ENCODE measurements around the gene KRT78. TPM values are rescaled to one million over a fixed set of nuclear protein-coding genes. Genes with fewer than 3 reads are reported as not detected.

Gene KRT78
- total and polyA plus RNA-seq, 8 donors = 0.27 to 1.1 (median 0.45) TPM; not detected in 4

- ATAC-seq = no peak
These were observed 21.9 kb downstream of the KRT78 start for GRCh38 chr12:52826611-52827498.

DNA sequence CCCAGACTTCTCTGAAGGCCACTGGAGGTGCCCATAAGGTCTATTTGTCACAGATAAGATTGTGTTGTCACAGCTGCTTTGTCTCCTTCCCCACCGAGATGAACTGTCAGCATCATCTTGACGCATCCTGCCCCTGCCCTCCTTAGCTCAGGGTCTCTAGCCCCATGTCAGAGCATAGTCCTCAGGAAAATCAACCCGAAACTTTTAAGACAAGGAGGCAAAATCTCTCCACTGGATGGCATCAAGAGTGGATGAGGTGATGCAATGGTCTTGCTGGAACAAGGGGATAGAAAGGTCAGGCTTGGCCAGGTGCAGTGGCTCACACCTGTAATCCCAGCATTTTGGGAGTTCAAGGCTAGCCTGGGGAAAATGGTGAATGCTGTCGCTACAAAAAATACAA, 22.8 kb downstream of the KRT78 start:
- intact Hi-C loops (cut with DNase I) = no loop called here
- no peaks in the 10 kb centered on the region for H3K36me3 ChIP-seq
- H3K4me3 ChIP-seq = no peak overlapping the region
- DNase-seq (no peak), FAIRE-seq (no peak), ATAC-seq (no peak)
- no peak overlapping the region for H3K27ac ChIP-seq
- H3K27me3 ChIP-seq = no peaks in the 10 kb centered on the region
- WGBS, 2 donors = 64 to 67% methylated on average over 4 of the region's 4 CpGs
- H3K4me1 ChIP-seq = no peaks in the 10 kb centered on the region
- TF ChIP-seq, protein P1, sequence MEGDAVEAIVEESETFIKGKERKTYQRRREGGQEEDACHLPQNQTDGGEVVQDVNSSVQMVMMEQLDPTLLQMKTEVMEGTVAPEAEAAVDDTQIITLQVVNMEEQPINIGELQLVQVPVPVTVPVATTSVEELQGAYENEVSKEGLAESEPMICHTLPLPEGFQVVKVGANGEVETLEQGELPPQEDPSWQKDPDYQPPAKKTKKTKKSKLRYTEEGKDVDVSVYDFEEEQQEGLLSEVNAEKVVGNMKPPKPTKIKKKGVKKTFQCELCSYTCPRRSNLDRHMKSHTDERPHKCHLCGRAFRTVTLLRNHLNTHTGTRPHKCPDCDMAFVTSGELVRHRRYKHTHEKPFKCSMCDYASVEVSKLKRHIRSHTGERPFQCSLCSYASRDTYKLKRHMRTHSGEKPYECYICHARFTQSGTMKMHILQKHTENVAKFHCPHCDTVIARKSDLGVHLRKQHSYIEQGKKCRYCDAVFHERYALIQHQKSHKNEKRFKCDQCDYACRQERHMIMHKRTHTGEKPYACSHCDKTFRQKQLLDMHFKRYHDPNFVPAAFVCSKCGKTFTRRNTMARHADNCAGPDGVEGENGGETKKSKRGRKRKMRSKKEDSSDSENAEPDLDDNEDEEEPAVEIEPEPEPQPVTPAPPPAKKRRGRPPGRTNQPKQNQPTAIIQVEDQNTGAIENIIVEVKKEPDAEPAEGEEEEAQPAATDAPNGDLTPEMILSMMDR (IDR thresholded peaks at IDR 0.05) = no peak
- no peaks in the 10 kb centered on the region for H3K9me3 ChIP-seq

More at GRCh38 chr12:52826611-52827498, 21.9 kb downstream of the KRT78 start:
- Histone ChIP-seq H3K36me3 (no peaks in the 10 kb centered on the region), H3K27me3 (no peaks in the 10 kb centered on the region), H3K27ac (no peak overlapping the region), H3K4me1 (no peaks in the 10 kb centered on the region), H3K9me3 (no peaks in the 10 kb centered on the region), H3K4me3 (no peak overlapping the region)
- TF ChIP-seq, protein P1 (IDR thresholded peaks at IDR 0.05) = no peak
- intact Hi-C loops (cut with DNase I) = no loop called here
- DNase-seq (no peak), FAIRE-seq (no peak)
- WGBS, 2 donors = 84 to 85% methylated on average over 11 of the region's 11 CpGs

DNA sequence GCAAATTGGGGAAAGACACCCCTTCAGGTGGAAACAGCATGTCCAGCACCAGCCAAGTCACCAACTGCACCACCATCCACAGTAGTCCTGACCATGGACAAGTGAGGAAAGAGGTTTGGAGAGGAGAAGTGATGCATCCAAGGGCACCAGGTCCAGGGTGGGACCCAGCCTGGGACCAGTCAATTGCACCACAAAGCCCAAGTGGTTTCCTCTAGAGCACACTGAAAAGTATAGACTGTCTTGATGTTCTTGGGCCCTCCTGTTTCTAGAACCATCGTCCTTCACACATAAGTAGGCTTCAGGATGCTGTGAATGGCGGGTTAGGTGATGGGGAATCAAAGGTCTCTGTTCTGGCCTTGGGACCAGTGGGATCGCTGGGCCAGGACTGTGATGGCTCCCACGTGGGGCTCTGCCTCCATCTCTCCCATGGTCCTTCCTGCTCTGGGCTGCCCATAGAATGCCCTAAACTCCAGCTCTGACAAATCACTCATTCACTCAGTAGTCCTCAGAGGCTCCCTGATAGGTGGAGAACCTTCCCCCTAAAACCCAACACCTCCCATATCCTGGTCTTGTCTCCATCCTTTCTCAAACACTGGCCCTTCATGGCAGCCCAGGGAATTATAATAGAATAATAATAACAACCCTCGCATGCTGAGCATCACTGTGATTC, 23.9 kb downstream of the KRT78 start:
- Histone ChIP-seq H3K4me1 (no peaks in the 10 kb centered on the region), H3K9me3 (no peaks in the 10 kb centered on the region), H3K4me3 (no peak overlapping the region), H3K27ac (no peak overlapping the region), H3K27me3 (no peaks in the 10 kb centered on the region), H3K36me3 (no peaks in the 10 kb centered on the region)
- intact Hi-C loops (cut with DNase I) = no loop called here
- no peak for ATAC-seq
- TF ChIP-seq, protein P1 (IDR thresholded peaks at IDR 0.05) = no peak
- no peak for DNase-seq
- FAIRE-seq = no peak
- WGBS, 2 donors = 80 to 81% methylated on average over 5 of the region's 5 CpGs

GRCh38 chr12:52823761-52824450, 24.9 kb downstream of the KRT78 start:
- no peaks in the 10 kb centered on the region for H3K36me3 ChIP-seq
- DNase-seq = no peak
- intact Hi-C loops (cut with DNase I) = no loop called here
- WGBS, 2 donors = 78 to 88% methylated on average over 15 of the region's 15 CpGs
- H3K4me1 ChIP-seq = no peaks in the 10 kb centered on the region
- H3K27ac ChIP-seq = no peak overlapping the region
- H3K9me3 ChIP-seq = no peaks in the 10 kb centered on the region
- FAIRE-seq = no peak
- ATAC-seq = no peak
- no peak overlapping the region for H3K4me3 ChIP-seq
- TF ChIP-seq, protein P1 (IDR thresholded peaks at IDR 0.05) = no peak
- no peaks in the 10 kb centered on the region for H3K27me3 ChIP-seq

All from pancreas (tissue), 10 donors.